ENCODE measurements around the gene CFTR.
"Not testable (repeated sequence)": the region's sequence is repeated elsewhere in the genome, so short reads cannot be mapped to it uniquely, and the experiment has no call there.

The CFTR gene

GRCh38 chr7:117692338-117692737, 212.5 kb downstream of the CFTR start:
- DNase-seq = no peak

GRCh38 chr7:117698018-117698417, 218.2 kb downstream of the CFTR start:
- no peak for DNase-seq

- no peak for DNase-seq
Measured at GRCh38 chr7:117704063-117704462, 224.2 kb downstream of the CFTR start.

GRCh38 chr7:117705630-117706029, 225.8 kb downstream of the CFTR start:
- no peak for DNase-seq

- DNase-seq = no peak
Measured at GRCh38 chr7:117706210-117706609, 226.4 kb downstream of the CFTR start.

GRCh38 chr7:117707080-117707479, 227.3 kb downstream of the CFTR start:
- no peak for DNase-seq

- not testable (repeated sequence) for DNase-seq
Measured at GRCh38 chr7:117708173-117708572, 228.3 kb downstream of the CFTR start.

- no peak for DNase-seq
Measured at GRCh38 chr7:117711556-117711955, 231.7 kb downstream of the CFTR start.

GRCh38 chr7:117715784-117716445, 236.1 kb downstream of the CFTR start:
- peak; percentile 72 for DNase-seq

GRCh38 chr7:117716707-117717299, 237.0 kb downstream of the CFTR start:
- peak; percentile 93 for DNase-seq

GRCh38 chr7:117717357-117717756, 237.5 kb downstream of the CFTR start:
- no peak for DNase-seq

Measured in kidney glomerular epithelial cell (primary cell).